Liver (tissue), 9 donors: Measurements from ENCODE around the gene EEF1A1. TPM values are rescaled to one million over a fixed set of nuclear protein-coding genes. Genes with fewer than 3 reads are reported as not detected.

Experiments used
- DNase-seq: peaks from one replicate; pipeline ENCODE4 v3.0.0-alpha.2; 2017; ENCODE audit warnings: low spot score
- H3K27ac ChIP-seq, 2 donors: one replicate each; pipeline ENCODE4 v1.7.0; 2013; ENCODE audit warnings: inconsistent platforms in 2 of 2, low read length in 2 of 2, control low read depth in 1 of 2, low read depth in 1 of 2, mild to moderate bottlenecking in 1 of 2
- H3K27me3 ChIP-seq, 4 donors: one replicate each; pipeline versions ENCODE4 v1.6.1 to v1.7.0; 2013; ENCODE audit warnings: low read length in 3 of 4, inconsistent platforms in 1 of 4, mild to moderate bottlenecking in 1 of 4, moderate library complexity in 1 of 4; ENCODE audit not compliant: control insufficient read depth in 4 of 4, insufficient read depth in 4 of 4
- H3K36me3 ChIP-seq, 4 donors: one replicate each; pipeline versions ENCODE4 v1.6.1 to v1.7.0; 2013; ENCODE audit warnings: low read length in 3 of 4, mild to moderate bottlenecking in 3 of 4, low read depth in 1 of 4, moderate library complexity in 1 of 4; ENCODE audit not compliant: control insufficient read depth in 4 of 4, insufficient read depth in 3 of 4
- H3K4me1 ChIP-seq, 4 donors: one replicate each; pipeline versions ENCODE4 v1.6.1 to v1.7.0; 2013; ENCODE audit warnings: low read length in 3 of 4, mild to moderate bottlenecking in 3 of 4, moderate library complexity in 1 of 4; ENCODE audit not compliant: control insufficient read depth in 4 of 4, insufficient read depth in 4 of 4
- H3K4me3 ChIP-seq, 3 donors: one replicate each; pipeline versions ENCODE4 v1.6.1 to v1.7.0; 2013; ENCODE audit warnings: low read length in 3 of 3, control low read depth in 1 of 3, low read depth in 1 of 3, mild to moderate bottlenecking in 1 of 3
- H3K9ac ChIP-seq, 2 donors: one replicate each; pipeline ENCODE4 v1.7.0; 2013; ENCODE audit warnings: low read length in 2 of 2, mild to moderate bottlenecking in 2 of 2, moderate library complexity in 2 of 2, control low read depth in 1 of 2, low read depth in 1 of 2
- H3K9me3 ChIP-seq, 4 donors: one replicate each; pipeline versions ENCODE4 v1.6.1 to v1.7.0; 2013; ENCODE audit warnings: low read length in 3 of 4; ENCODE audit not compliant: control insufficient read depth in 4 of 4
- ATF3 ChIP-seq: IDR thresholded peaks from 2 replicates; pipeline ENCODE4 v1.6.1; 2016; ENCODE audit warnings: antibody characterized with exemption
- EGR1 ChIP-seq, 2 donors: IDR thresholded peaks; 2 replicates each; pipeline ENCODE4 v1.6.1; 2016 to 2018; ENCODE audit warnings: antibody characterized with exemption in 2 of 2, low read depth in 2 of 2
- FOXA2 ChIP-seq: IDR thresholded peaks from 2 replicates; pipeline ENCODE4 v1.6.1; 2016; ENCODE audit warnings: antibody characterized with exemption
- GABPA ChIP-seq, 2 donors: IDR thresholded peaks in 1 of 2; conservative IDR thresholded peaks in 1 of 2; 2 replicates each; pipeline ENCODE4 v1.6.1; 2016; ENCODE audit warnings: antibody characterized with exemption in 2 of 2, mild to moderate bottlenecking in 1 of 2, moderate library complexity in 1 of 2
- HNF4A ChIP-seq, 2 donors: conservative IDR thresholded peaks; 2 replicates each; pipeline ENCODE4 v1.6.1; 2016; ENCODE audit warnings: antibody characterized with exemption in 2 of 2, mild to moderate bottlenecking in 2 of 2
- HNF4G ChIP-seq: IDR thresholded peaks from 2 replicates; pipeline ENCODE4 v1.6.1; 2016; ENCODE audit warnings: antibody characterized with exemption
- JUND ChIP-seq, 2 donors: IDR thresholded peaks; 2 replicates each; pipeline ENCODE4 v1.6.1; 2016; ENCODE audit warnings: antibody characterized with exemption in 2 of 2
- MAX ChIP-seq: IDR thresholded peaks from 2 replicates; pipeline ENCODE4 v1.6.1; 2016; ENCODE audit warnings: antibody characterized with exemption
- NR2F2 ChIP-seq: IDR thresholded peaks from 2 replicates; pipeline ENCODE4 v1.6.1; 2016; ENCODE audit warnings: antibody characterized with exemption
- RAD21 ChIP-seq, 2 donors: IDR thresholded peaks; 2 replicates each; pipeline ENCODE4 v1.6.1; 2016; ENCODE audit warnings: antibody characterized with exemption in 2 of 2, mild to moderate bottlenecking in 2 of 2
- REST ChIP-seq: IDR thresholded peaks from 2 replicates; pipeline ENCODE4 v1.6.1; 2016; ENCODE audit warnings: antibody characterized with exemption, mild to moderate bottlenecking
- RXRA ChIP-seq, 2 donors: IDR thresholded peaks; 2 replicates each; pipeline ENCODE4 v1.6.1; 2017 to 2018; ENCODE audit warnings: antibody characterized with exemption in 2 of 2, mild to moderate bottlenecking in 1 of 2
- SP1 ChIP-seq: IDR thresholded peaks from 2 replicates; pipeline ENCODE4 v1.6.1; 2018; ENCODE audit warnings: antibody characterized with exemption, mild to moderate bottlenecking
- TAF1 ChIP-seq: conservative IDR thresholded peaks from 2 replicates; pipeline ENCODE4 v1.6.1; 2016; ENCODE audit warnings: antibody characterized with exemption, mild to moderate bottlenecking
- YY1 ChIP-seq: IDR thresholded peaks from 2 replicates; pipeline ENCODE4 v1.6.1; 2016; ENCODE audit warnings: antibody characterized with exemption, mild to moderate bottlenecking
- ZBTB33 ChIP-seq: IDR thresholded peaks from 2 replicates; pipeline ENCODE4 v1.6.1; 2016; ENCODE audit warnings: antibody characterized with exemption
- WGBS: extraction: QIAGEN DNeasy Blood & Tissue Kit; methylation state at CpG from one replicate; pipeline ENCODE4 v1.1.7; 2013; 5-methylcytosine and 5-hydroxymethylcytosine counted together
- polyA plus RNA-seq, 2 donors: library from polyadenylated mRNA; stranded (reverse) in 1 of 2; unstranded in 1 of 2; fragments of 200-250 nt in 1 of 2; fragments of >200 nt in 1 of 2; fragmentation: Nextera tagmentation in 1 of 2; extraction: Ambion mirVana in 1 of 2; gene quantifications; one replicate each; pipeline versions ENCODE4 v1.2.1 to v1.2.3, GENCODE V29; 2013 to 2015
- total RNA-seq, 2 donors: library from RNA; depleted of rRNA; stranded (reverse); fragments of >200 nt; gene quantifications; one replicate each; pipeline ENCODE4 v1.2.3, GENCODE V29; 2014
- donor health status: healthy.
- donor health status: healthy.
- donor health status: healthy.
- donor health status: healthy.
- donor health status: healthy.

The EEF1A1 gene
- total and polyA plus RNA-seq, 4 donors: 1,383 to 7,379 (median 3,535) TPM

- no peak for DNase-seq
- Histone ChIP-seq H3K27me3 (no peaks in the 10 kb centered on the region), H3K36me3 (no peaks in the 10 kb centered on the region), H3K9ac (no peak overlapping the region), H3K27ac (no peak overlapping the region), H3K4me3 (no peak overlapping the region), H3K9me3 (no peaks in the 10 kb centered on the region), H3K4me1 (peaks cover 0 to 20% (median 6%) of the 10 kb centered on the region in 4 donors)
- no peak for TF ChIP-seq ATF3
- 96% methylated on average over 3 of the region's 3 CpGs for WGBS
Observed at GRCh38 chr6:73525546-73526330, 4.9 kb upstream of the EEF1A1 start.

GRCh38 chr6:73523434-73524123 lies 2.7 kb upstream of the EEF1A1 start:
- peak overlapping the region; percentile 94 to 99 for H3K27ac ChIP-seq
- peak; percentile 75 for DNase-seq
- peak overlapping the region; percentile 75 to 94 (median 88) for H3K4me3 ChIP-seq
- WGBS: 2% methylated on average over 50 of the region's 50 CpGs
- H3K27me3 ChIP-seq: no peaks in the 10 kb centered on the region
- peaks cover 3 to 31% (median 11%) of the 10 kb centered on the region in 4 donors for H3K4me1 ChIP-seq
- peak overlapping the region; percentile 77 to 96 for H3K9ac ChIP-seq
- TF ChIP-seq SP1 (no peak), HNF4A (conservative IDR thresholded peaks at IDR 0.05) (no peak), YY1 (peak; percentile 53), RAD21 (IDR thresholded peaks at IDR 0.05) (peak in 1 of 2 donors; percentile 10), FOXA2 (no peak), GABPA (IDR thresholded peaks at IDR 0.05 in 1 of 2, conservative IDR thresholded peaks at IDR 0.05 in 1 of 2) (peak in 1 of 2 donors; percentile 28), TAF1 (peak; percentile 14)
- peaks cover 4 to 12% (median 6%) of the 10 kb centered on the region in 4 donors for H3K36me3 ChIP-seq
- H3K9me3 ChIP-seq: no peaks in the 10 kb centered on the region

GRCh38 chr6:73521351-73521985 lies 636 bp upstream of the EEF1A1 start:
- Histone ChIP-seq H3K9me3 (no peaks in the 10 kb centered on the region), H3K9ac (peak overlapping the region; percentile 90 to 100), H3K4me3 (peak overlapping the region; percentile 62 to 84 (median 77)), H3K4me1 (peaks cover 3 to 46% (median 22%) of the 10 kb centered on the region in 4 donors), H3K27ac (peak overlapping the region; percentile 97 to 99), H3K36me3 (peaks cover 8 to 23% (median 17%) of the 10 kb centered on the region in 4 donors), H3K27me3 (no peaks in the 10 kb centered on the region)
- no peak for DNase-seq
- WGBS: under 1% methylated on average over 36 of the region's 36 CpGs
- TF ChIP-seq RAD21 (IDR thresholded peaks at IDR 0.05) (no peak), RXRA (IDR thresholded peaks at IDR 0.05) (peak in 1 of 2 donors; percentile 3), MAX (no peak), GABPA (IDR thresholded peaks at IDR 0.05 in 1 of 2, conservative IDR thresholded peaks at IDR 0.05 in 1 of 2) (no peak), SP1 (peak; percentile 3), REST (no peak), ZBTB33 (peak; percentile 2), FOXA2 (no peak), NR2F2 (no peak), TAF1 (no peak), ATF3 (no peak), YY1 (peak; percentile 46), JUND (IDR thresholded peaks at IDR 0.05) (no peak), HNF4A (conservative IDR thresholded peaks at IDR 0.05) (no peak), HNF4G (no peak), EGR1 (IDR thresholded peaks at IDR 0.05; ENCODE audit: low read depth in 2 of 2) (no peak)
